ENCODE data around the gene OSR1.

DNA sequence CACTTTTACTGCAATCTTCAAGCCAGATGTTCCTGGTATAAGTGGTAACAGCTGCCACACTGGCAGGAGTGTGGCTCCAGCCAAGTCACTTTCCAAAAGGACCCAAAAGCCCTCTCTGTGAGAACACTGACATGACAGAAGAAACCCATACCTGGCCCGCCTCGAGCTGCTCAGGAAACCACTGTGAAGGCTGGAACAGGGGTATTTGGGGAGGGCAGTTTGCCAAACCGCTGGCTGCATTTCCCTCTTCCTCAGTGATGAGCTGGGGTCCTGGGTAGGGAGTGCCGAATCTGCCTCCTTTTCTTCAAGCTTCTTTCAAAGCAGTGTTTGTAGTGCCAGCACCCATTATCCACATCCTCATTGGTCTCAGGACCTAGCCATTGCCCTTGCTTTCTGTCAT, 10.3 kb upstream of the OSR1 start:
- TF ChIP-seq EZH2 (IDR thresholded peaks at IDR 0.05; ENCODE audit: low read length, missing control alignments) = no peak
- TF ChIP-seq, protein P1, sequence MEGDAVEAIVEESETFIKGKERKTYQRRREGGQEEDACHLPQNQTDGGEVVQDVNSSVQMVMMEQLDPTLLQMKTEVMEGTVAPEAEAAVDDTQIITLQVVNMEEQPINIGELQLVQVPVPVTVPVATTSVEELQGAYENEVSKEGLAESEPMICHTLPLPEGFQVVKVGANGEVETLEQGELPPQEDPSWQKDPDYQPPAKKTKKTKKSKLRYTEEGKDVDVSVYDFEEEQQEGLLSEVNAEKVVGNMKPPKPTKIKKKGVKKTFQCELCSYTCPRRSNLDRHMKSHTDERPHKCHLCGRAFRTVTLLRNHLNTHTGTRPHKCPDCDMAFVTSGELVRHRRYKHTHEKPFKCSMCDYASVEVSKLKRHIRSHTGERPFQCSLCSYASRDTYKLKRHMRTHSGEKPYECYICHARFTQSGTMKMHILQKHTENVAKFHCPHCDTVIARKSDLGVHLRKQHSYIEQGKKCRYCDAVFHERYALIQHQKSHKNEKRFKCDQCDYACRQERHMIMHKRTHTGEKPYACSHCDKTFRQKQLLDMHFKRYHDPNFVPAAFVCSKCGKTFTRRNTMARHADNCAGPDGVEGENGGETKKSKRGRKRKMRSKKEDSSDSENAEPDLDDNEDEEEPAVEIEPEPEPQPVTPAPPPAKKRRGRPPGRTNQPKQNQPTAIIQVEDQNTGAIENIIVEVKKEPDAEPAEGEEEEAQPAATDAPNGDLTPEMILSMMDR (conservative IDR thresholded peaks at IDR 0.05 in 1 of 2, IDR thresholded peaks at IDR 0.05 in 1 of 2; ENCODE audit: low read depth in 1 of 2, low read length in 2 of 2) = no peak
